Transverse colon (tissue), 4 donors: ENCODE data around the gene CDKN2D. TPM values are rescaled to one million over a fixed set of nuclear protein-coding genes. Genes with fewer than 3 reads are reported as not detected.

Experiments
- DNase-seq: peaks from one replicate; pipeline ENCODE4 v3.0.0-alpha.2; 2019
- H3K27ac ChIP-seq, 4 donors: fragments of 200-600 bp; sonication (generic); 2 replicates each; pipeline ENCODE4 v1.5.1; 2016 to 2018; ENCODE audit warnings: inconsistent platforms in 4 of 4
- H3K27me3 ChIP-seq: fragments of 200-600 bp; sonication (generic); 2 replicates; pipeline ENCODE4 v1.5.1; 2017; ENCODE audit warnings: inconsistent platforms
- H3K36me3 ChIP-seq, 4 donors: fragments of 200-600 bp; sonication (generic); 2 replicates each; pipeline ENCODE4 v1.5.1; 2017 to 2019; ENCODE audit warnings: inconsistent platforms in 4 of 4
- H3K4me1 ChIP-seq, 4 donors: fragments of 200-600 bp; sonication (generic); 2 replicates each; pipeline ENCODE4 v1.5.1; 2017 to 2020; ENCODE audit warnings: inconsistent platforms in 4 of 4
- H3K4me3 ChIP-seq, 4 donors: fragments of 200-600 bp; sonication (generic); 1 replicate in 1 of 4; 2 replicates in 3 of 4; pipeline versions ENCODE4 v1.5.1 to v1.6.1; 2017 to 2019; ENCODE audit warnings: inconsistent platforms in 4 of 4
- H3K9me3 ChIP-seq, 2 donors: fragments of 200-600 bp; sonication (generic); 2 replicates each; pipeline ENCODE4 v1.5.1; 2017 to 2019; ENCODE audit warnings: inconsistent platforms in 2 of 2
- EP300 ChIP-seq: sonication (generic); formaldehyde crosslinking; IDR thresholded peaks from one replicate; pipeline ENCODE4 v1.6.1; 2017; ENCODE audit warnings: antibody characterized with exemption, low read depth
- POLR2A ChIP-seq: fragments of 450-650 bp; IDR thresholded peaks from one replicate; pipeline ENCODE4 v1.6.1; 2016; ENCODE audit warnings: antibody characterized with exemption, mild to moderate bottlenecking, moderate library complexity
- POLR2AphosphoS5 ChIP-seq, 3 donors: sonication (generic); formaldehyde crosslinking; IDR thresholded peaks; one replicate each; pipeline ENCODE4 v1.6.1; 2016; ENCODE audit warnings: antibody characterized with exemption in 3 of 3
- WGBS, 2 donors: methylation state at CpG; one replicate each; pipeline ENCODE4 v1.1.5; 2018; ENCODE audit warnings: low coverage in 1 of 2; 5-methylcytosine and 5-hydroxymethylcytosine counted together
- in situ Hi-C, 4 donors: fragments of 200-750 bp; cut with MboI; loops; one replicate each; pipeline versions ENCODE4 v1.15.0 to v1.15.1; 2017; ENCODE audit warnings: low sequenced_read_pairs in 3 of 4, low pct_ligation_motif_present in 1 of 4, low pct_unique_long_range_greater_than_20kb in 1 of 4
- intact Hi-C: fragments of 100-400 bp; cut with DNase I; formaldehyde crosslinking; loops from one replicate; pipeline ENCODE4 v1.15.1; 2023; ENCODE audit warnings: low total_unique reads
- total RNA-seq, 4 donors: library from RNA; depleted of rRNA; stranded (reverse); fragments of >200 nt; gene quantifications; one replicate each; pipeline ENCODE4 v1.1.0, GENCODE V29; 2016
- TF ChIP-seq, protein P1 (sequence below), 5 experiments: fragments of 200-600 bp in 3 of 5; fragments of 450-650 bp in 2 of 5; sonication (generic) in 3 of 5; IDR thresholded peaks; 1 replicate in 2 of 5; 2 replicates in 3 of 5; pipeline ENCODE4 v1.5.1; 2016 to 2017; ENCODE audit warnings: antibody characterized with exemption in 5 of 5, inconsistent platforms in 3 of 5, mild to moderate bottlenecking in 2 of 5, moderate library complexity in 1 of 5

CDKN2D gene
- total RNA-seq, 4 donors from 2014 or later, result 4.9 to 11.4 (median 7.1) TPM

DNA sequence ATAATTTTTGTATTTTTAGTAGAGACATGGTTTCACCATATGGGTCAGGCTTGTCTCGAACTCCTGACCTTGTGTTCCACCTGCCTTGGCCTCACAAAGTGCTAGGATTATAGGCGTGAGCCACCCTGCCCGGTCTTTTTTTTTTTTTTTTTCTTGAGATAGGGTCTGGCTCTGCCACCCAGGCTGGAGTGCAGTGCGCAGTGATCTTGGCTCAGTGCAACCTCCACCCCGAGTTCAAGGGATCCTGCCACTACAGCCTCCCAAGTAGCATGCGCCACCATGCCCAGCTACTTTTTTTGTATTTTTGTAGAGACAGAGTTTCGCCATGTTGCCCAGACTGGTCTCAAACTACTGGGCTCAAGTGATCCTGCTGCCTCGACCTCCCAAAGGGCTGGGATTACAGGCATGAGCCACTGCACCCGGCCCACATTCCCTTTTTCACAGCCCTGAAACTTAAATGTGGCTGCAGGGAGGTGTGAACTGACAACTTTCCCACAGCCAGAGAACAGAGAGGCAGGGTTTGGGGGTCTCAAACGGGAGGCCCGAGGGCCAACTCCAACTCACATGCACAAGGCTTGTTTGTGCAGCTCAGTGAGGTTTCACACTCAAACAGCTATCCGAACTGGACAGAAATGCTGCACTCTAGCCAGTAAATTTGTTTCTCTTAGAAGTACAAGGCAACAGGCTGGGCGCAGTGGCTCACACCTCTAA is 47.2 kb downstream of the CDKN2D start:
- Histone ChIP-seq H3K27ac (no peak overlapping the region), H3K27me3 (peaks cover 55% of the 10 kb centered on the region), H3K4me3 (no peak overlapping the region), H3K9me3 (no peaks in the 10 kb centered on the region), H3K4me1 (peaks cover 11 to 23% (median 18%) of the 10 kb centered on the region in 4 donors), H3K36me3 (no peaks in the 10 kb centered on the region)
- in situ Hi-C loops (no loop called here), intact Hi-C loops (no loop called here)
- DNase-seq, result no peak
- WGBS, 2 donors, result 72 to 82% methylated on average over 6 to 13 of the region's 13 CpGs
- no peak for TF ChIP-seq POLR2AphosphoS5 (IDR thresholded peaks at IDR 0.05)
- TF ChIP-seq, protein P1, sequence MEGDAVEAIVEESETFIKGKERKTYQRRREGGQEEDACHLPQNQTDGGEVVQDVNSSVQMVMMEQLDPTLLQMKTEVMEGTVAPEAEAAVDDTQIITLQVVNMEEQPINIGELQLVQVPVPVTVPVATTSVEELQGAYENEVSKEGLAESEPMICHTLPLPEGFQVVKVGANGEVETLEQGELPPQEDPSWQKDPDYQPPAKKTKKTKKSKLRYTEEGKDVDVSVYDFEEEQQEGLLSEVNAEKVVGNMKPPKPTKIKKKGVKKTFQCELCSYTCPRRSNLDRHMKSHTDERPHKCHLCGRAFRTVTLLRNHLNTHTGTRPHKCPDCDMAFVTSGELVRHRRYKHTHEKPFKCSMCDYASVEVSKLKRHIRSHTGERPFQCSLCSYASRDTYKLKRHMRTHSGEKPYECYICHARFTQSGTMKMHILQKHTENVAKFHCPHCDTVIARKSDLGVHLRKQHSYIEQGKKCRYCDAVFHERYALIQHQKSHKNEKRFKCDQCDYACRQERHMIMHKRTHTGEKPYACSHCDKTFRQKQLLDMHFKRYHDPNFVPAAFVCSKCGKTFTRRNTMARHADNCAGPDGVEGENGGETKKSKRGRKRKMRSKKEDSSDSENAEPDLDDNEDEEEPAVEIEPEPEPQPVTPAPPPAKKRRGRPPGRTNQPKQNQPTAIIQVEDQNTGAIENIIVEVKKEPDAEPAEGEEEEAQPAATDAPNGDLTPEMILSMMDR (IDR thresholded peaks at IDR 0.05), result no peak
- TF ChIP-seq POLR2A, result no peak

DNA sequence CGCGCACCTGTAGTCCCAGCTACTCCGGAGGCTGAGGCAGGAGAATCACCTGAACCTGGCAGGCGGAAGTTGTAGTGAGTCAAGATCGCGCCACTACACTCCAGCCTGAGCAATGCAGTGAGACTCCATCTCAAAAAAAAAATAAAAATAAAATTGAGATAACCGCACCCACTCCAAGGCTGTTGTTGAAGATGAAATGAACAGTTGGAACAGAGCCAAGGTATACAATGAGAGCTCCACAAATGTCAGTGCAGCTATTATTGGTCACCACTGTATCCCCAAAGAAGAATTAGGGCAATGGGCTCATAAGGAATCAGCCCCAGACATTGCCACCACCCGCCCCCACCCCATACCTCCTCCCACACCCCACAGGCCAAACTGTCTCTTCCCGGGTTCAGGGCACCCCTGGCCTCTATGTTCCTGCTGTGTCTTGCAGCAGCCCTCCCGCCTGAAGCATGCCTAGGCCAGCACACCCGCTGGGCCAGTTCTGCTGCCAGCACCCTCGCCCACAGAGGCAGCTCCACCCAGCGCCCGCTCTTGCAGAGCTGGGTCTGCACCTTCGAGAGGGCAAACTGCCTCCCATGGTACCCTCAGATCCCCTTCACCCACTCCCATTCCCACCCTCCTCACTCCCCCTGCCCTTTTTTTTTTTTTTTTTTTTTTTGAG is 48.0 kb downstream of the CDKN2D start:
- DNase-seq, result no peak
- peaks cover 64% of the 10 kb centered on the region for H3K27me3 ChIP-seq
- in situ Hi-C loops, result no loop called here
- TF ChIP-seq EP300 (no peak), POLR2A (no peak), POLR2AphosphoS5 (IDR thresholded peaks at IDR 0.05) (no peak)
- TF ChIP-seq, protein P1 (IDR thresholded peaks at IDR 0.05), result no peak
- 53 to 94% methylated on average over 6 to 13 of the region's 15 CpGs for WGBS, 2 donors
- intact Hi-C loops, result no loop called here
- H3K27ac ChIP-seq, result no peak overlapping the region
- H3K4me1 ChIP-seq, result peaks cover 11 to 23% (median 18%) of the 10 kb centered on the region in 4 donors
- no peaks in the 10 kb centered on the region for H3K9me3 ChIP-seq
- H3K36me3 ChIP-seq, result no peaks in the 10 kb centered on the region
- no peak overlapping the region for H3K4me3 ChIP-seq

DNA sequence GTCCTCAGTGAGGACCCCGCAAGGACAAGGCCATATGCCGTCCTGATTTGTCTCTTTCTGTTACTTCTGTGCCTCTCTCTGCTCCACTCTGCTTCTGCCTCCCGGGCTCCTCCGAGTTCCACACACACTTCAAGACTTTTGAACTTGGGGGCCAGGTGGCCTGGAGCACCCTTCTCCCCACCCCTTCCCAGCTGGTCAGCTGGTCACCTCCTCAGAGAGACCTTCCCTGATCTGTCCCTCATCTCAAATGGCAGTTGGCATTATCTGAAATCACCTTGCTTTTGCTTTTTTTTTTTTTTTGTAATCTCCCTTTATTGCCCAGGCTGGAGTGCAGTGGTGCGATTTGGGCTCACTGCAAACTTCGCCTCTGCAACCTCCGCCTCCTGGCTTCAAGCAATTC is 49.4 kb downstream of the CDKN2D start:
- H3K4me1 ChIP-seq, result peaks cover 11 to 25% (median 20%) of the 10 kb centered on the region in 4 donors
- WGBS, 2 donors, result 67 to 70% methylated on average over 4 to 7 of the region's 7 CpGs
- intact Hi-C loops, result no loop called here
- no peak overlapping the region for H3K27ac ChIP-seq
- H3K27me3 ChIP-seq, result peaks cover 77% of the 10 kb centered on the region
- DNase-seq, result no peak
- H3K4me3 ChIP-seq, result no peak overlapping the region
- no peaks in the 10 kb centered on the region for H3K36me3 ChIP-seq
- in situ Hi-C loops, result no loop called here
- H3K9me3 ChIP-seq, result no peaks in the 10 kb centered on the region
- TF ChIP-seq POLR2A (no peak), EP300 (no peak), POLR2AphosphoS5 (IDR thresholded peaks at IDR 0.05) (no peak)
- TF ChIP-seq, protein P1 (IDR thresholded peaks at IDR 0.05), result no peak

DNA sequence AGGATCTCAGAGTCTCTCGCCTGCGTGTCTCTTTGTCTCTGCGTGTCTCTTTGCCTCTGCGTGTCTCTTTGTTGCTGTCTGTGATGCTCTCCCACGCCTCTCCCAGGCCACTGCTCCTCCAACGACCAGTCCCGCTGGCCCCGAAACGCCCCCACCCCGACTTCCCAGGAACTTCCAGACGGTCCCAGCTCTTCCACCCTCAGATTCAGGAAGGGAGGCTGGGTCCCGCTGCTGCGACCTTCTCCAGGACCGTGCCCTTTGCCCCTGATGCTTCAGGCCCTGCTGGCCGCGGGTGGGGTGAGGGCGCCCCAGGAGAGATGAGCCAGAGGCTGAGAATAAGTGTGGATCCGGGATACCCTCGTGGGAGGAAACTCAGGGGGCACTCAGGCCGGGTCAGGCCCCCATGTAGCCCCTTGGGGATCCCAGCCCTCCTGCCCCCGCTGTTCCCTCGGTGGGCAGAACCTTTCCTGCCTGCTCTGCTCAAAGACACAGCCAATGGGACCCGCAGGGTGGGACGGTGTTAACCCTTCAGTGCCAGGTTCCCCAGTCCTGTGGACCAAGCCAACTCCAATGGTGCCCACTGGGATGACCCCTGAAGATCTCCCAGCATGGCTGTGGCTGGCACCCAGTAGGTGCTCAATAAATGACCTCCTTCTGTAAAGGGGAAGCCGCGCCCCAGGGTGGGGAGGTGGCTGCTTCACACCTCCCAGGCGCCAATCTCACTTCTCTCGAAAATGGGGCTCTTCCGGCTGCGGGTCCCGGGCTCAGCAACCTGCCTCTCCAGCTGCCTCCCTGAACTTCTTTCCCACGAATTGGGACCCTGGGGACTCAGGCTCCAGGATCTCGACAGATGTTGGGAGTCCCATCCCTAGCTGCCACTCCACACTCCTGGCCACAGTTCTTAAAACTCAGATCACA is 50.1 kb downstream of the CDKN2D start:
- Histone ChIP-seq H3K27ac (no peak overlapping the region), H3K9me3 (no peaks in the 10 kb centered on the region), H3K4me1 (peaks cover 11 to 32% (median 22%) of the 10 kb centered on the region in 4 donors), H3K36me3 (no peaks in the 10 kb centered on the region), H3K4me3 (no peak overlapping the region), H3K27me3 (peaks cover 78% of the 10 kb centered on the region)
- intact Hi-C loops (no loop called here), in situ Hi-C loops (no loop called here)
- no peak for DNase-seq
- TF ChIP-seq, protein P1 (IDR thresholded peaks at IDR 0.05), result no peak
- TF ChIP-seq POLR2A, result no peak
- no peak for TF ChIP-seq EP300
- no peak for TF ChIP-seq POLR2AphosphoS5 (IDR thresholded peaks at IDR 0.05)
- 4 to 11% methylated on average over 5 to 33 of the region's 33 CpGs for WGBS, 2 donors
